Measurements from ENCODE around the gene KLF2.

GRCh38 chr19:16319481-16319880 is 5.1 kb upstream of the KLF2 start:
- TF ChIP-seq CTCF (IDR thresholded peaks at IDR 0.05) (no peak), POLR2A (IDR thresholded peaks at IDR 0.05) (no peak)

Data from uterus (tissue), 2 donors.